PFSK-1 (cell line): Measurements from ENCODE around the gene PPP2R2C.

ENCODE experiments used
- FOXP2 ChIP-seq: optimal IDR thresholded peaks from 2 replicates; pipeline ENCODE3; 2011; ENCODE audit warnings: borderline replicate concordance, control low read depth, inconsistent platforms; ENCODE audit not compliant: insufficient read depth; ENCODE audit errors: extremely low read length, extremely low read depth
- POLR2AphosphoS5 ChIP-seq: IDR thresholded peaks from 2 replicates; pipeline ENCODE4 v1.6.1; 2012; ENCODE audit warnings: low read depth, mild to moderate bottlenecking, control low read depth, low read length, moderate library complexity
- REST ChIP-seq, 2 experiments: IDR thresholded peaks; 2 replicates each; pipeline versions ENCODE4 v1.6.1 to v1.8.0; 2011 to 2012; ENCODE audit warnings: low read depth in 2 of 2, low read length in 2 of 2, control low read depth in 1 of 2, inconsistent platforms in 1 of 2, mild to moderate bottlenecking in 1 of 2, moderate library complexity in 1 of 2; ENCODE audit not compliant: insufficient read depth in 1 of 2
- SIN3A ChIP-seq: IDR thresholded peaks from 2 replicates; pipeline ENCODE4 v1.6.1; 2012; ENCODE audit warnings: mild to moderate bottlenecking, low read length, moderate library complexity, borderline replicate concordance; ENCODE audit not compliant: insufficient read depth
- TAF1 ChIP-seq: IDR thresholded peaks from 2 replicates; pipeline ENCODE4 v1.6.1; 2012; ENCODE audit warnings: low read length, control low read depth, borderline replicate concordance; ENCODE audit not compliant: insufficient read depth

PPP2R2C gene

GRCh38 chr4:6394671-6395081 is 77.7 kb downstream of the PPP2R2C start:
- TF ChIP-seq POLR2AphosphoS5 (no peak), SIN3A (no peak), REST (IDR thresholded peaks at IDR 0.05; ENCODE audit: insufficient read depth in 1 of 2, low read depth in 2 of 2, low read length in 2 of 2) (no peak), TAF1 (no peak), FOXP2 (no peak)

DNA sequence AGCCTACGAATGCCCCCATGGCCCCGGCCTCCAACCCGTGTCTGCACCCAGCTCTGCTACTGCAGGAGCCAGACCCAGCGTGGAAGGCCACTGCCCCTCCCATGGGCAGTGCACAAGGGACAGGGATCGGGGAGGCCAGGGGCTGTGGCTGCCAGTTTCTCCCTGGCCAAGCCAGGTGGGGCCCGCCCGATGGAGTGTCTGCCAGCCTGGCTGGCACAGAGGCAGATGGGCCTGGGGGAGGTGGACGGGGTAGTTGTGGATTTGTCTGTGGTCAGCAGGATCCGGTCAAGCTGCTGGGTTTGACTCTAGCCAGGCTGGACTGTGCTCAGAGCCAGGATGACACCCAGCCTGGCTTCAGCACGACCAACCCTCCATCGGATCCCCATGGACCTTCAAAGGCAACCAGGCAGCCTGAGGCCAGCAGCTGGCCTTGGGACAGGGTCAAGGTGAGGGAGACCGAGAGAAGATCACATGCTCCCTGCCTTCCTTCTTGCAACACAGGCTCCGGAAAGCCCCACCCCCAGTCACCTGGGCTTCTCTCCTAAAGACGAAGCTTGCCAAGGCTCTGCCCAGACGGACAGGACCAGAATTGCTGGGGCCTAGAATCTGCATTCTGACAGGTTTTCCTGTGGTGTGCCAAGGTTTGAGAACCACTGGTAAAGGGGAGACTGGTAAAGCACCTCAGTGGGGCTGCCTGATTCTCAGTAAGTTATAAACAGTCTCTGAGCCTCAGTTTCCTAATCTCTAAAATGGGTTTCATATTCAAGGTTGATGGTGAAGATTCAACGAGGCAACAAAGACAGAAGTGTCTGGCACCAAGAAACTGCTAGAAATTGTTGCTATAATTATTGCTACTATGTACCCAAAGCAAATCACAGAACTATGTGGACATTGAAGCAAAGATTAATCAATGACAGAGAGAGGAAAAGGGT is 78.6 kb downstream of the PPP2R2C start:
- TF ChIP-seq FOXP2 (no peak), SIN3A (no peak), TAF1 (no peak), REST (IDR thresholded peaks at IDR 0.05; ENCODE audit: insufficient read depth in 1 of 2, low read depth in 2 of 2, low read length in 2 of 2) (no peak), POLR2AphosphoS5 (no peak)

GRCh38 chr4:6393066-6393465 is 79.3 kb downstream of the PPP2R2C start:
- TF ChIP-seq SIN3A (no peak), REST (IDR thresholded peaks at IDR 0.05; ENCODE audit: insufficient read depth in 1 of 2, low read depth in 2 of 2, low read length in 2 of 2) (no peak), POLR2AphosphoS5 (no peak), TAF1 (no peak), FOXP2 (no peak)

GRCh38 chr4:6392407-6392806 is 80.0 kb downstream of the PPP2R2C start:
- TF ChIP-seq POLR2AphosphoS5 (no peak), SIN3A (no peak), TAF1 (no peak), FOXP2 (no peak), REST (IDR thresholded peaks at IDR 0.05; ENCODE audit: insufficient read depth in 1 of 2, low read depth in 2 of 2, low read length in 2 of 2) (no peak)

DNA sequence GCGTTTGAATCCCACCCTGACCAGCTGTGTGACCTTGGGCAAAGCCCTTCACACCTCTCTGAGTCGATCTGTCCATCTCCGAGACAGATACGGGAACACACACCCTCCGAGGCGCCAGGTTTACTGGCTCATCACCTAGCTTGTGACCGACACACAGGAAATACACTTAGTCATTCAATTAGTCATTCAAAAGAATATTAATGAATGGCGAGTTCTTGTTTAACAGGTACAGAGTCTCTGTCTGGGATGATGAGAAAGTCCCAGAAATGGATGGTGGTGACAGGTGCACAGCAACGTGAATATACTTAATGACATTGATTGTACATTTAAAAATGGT is 80.6 kb downstream of the PPP2R2C start:
- TF ChIP-seq SIN3A, result no peak
- no peak for TF ChIP-seq REST (IDR thresholded peaks at IDR 0.05; ENCODE audit: insufficient read depth in 1 of 2, low read depth in 2 of 2, low read length in 2 of 2)
- TF ChIP-seq POLR2AphosphoS5, result no peak
- TF ChIP-seq TAF1, result no peak
- no peak for TF ChIP-seq FOXP2
